MM.1S (cell line): ENCODE measurements around the gene BORCS8.

Source experiments
- DNase-seq: peaks from one replicate; pipeline ENCODE4 v3.0.0-alpha.2; 2015
- H2AFZ ChIP-seq: fragments of 300-600 bp; sonication (generic); 2 replicates; pipeline ENCODE4 v1.6.0; 2016; ENCODE audit warnings: antibody characterized with exemption, low read length
- H3F3A ChIP-seq: fragments of 300-600 bp; sonication (generic); 2 replicates; pipeline ENCODE4 v1.6.1; 2016; ENCODE audit warnings: mild to moderate bottlenecking, antibody characterized with exemption, low read length, moderate library complexity, mixed read lengths; ENCODE audit not compliant: insufficient read depth
- H3K27ac ChIP-seq: fragments of 300-600 bp; sonication (generic); 2 replicates; pipeline ENCODE4 v1.5.1; 2016; ENCODE audit warnings: mild to moderate bottlenecking, low read length
- H3K27me3 ChIP-seq: fragments of 300-600 bp; sonication (generic); replicated peaks from 2 replicates; pipeline ENCODE4 v1.6.0; 2016; ENCODE audit warnings: low read length; ENCODE audit not compliant: insufficient read depth
- H3K36me3 ChIP-seq: fragments of 300-600 bp; sonication (generic); replicated peaks from 2 replicates; pipeline ENCODE4 v1.6.1; 2016; ENCODE audit warnings: mild to moderate bottlenecking, low read length, mixed read lengths; ENCODE audit not compliant: insufficient read depth
- H3K4me1 ChIP-seq: fragments of 300-600 bp; sonication (generic); 2 replicates; pipeline ENCODE4 v1.6.1; 2016; ENCODE audit warnings: low read length, mixed read lengths
- H3K4me2 ChIP-seq: fragments of 300-600 bp; sonication (generic); 2 replicates; pipeline ENCODE4 v1.6.0; 2016; ENCODE audit warnings: low read depth, low read length
- H3K4me3 ChIP-seq: fragments of 300-600 bp; sonication (generic); 2 replicates; pipeline ENCODE4 v1.5.1; 2016; ENCODE audit warnings: low read length, mixed read lengths
- H3K79me2 ChIP-seq: fragments of 300-600 bp; sonication (generic); 2 replicates; pipeline ENCODE4 v1.6.1; 2016; ENCODE audit warnings: mixed run types, low read length, mixed read lengths
- H3K9ac ChIP-seq: fragments of 300-600 bp; sonication (generic); 2 replicates; pipeline ENCODE4 v1.6.1; 2016; ENCODE audit warnings: low read length, mixed read lengths
- H3K9me2 ChIP-seq: fragments of 300-600 bp; sonication (generic); replicated peaks from 2 replicates; pipeline ENCODE4 v1.6.1; 2016; ENCODE audit warnings: mild to moderate bottlenecking, low read length, mixed read lengths; ENCODE audit not compliant: insufficient read depth
- H3K9me3 ChIP-seq: fragments of 300-600 bp; sonication (generic); replicated peaks from 2 replicates; pipeline ENCODE4 v1.6.1; 2016; ENCODE audit warnings: mild to moderate bottlenecking, low read length, mixed read lengths; ENCODE audit not compliant: insufficient read depth
- H4K20me1 ChIP-seq: fragments of 300-600 bp; sonication (generic); 2 replicates; pipeline ENCODE4 v1.6.1; 2016; ENCODE audit warnings: mild to moderate bottlenecking, low read length, moderate library complexity, mixed read lengths; ENCODE audit not compliant: insufficient read depth
- CTCF ChIP-seq: fragments of 300-600 bp; sonication (generic); IDR thresholded peaks from 2 replicates; pipeline ENCODE4 v1.5.1; 2016; ENCODE audit warnings: antibody characterized with exemption, low read length, mixed read lengths
- EZH2 ChIP-seq: fragments of 300-600 bp; sonication (generic); optimal IDR thresholded peaks from 2 replicates; pipeline ENCODE3; 2017; ENCODE audit warnings: low read depth, mild to moderate bottlenecking, antibody characterized with exemption, low read length, mixed read lengths
- EZH2phosphoT487 ChIP-seq: fragments of 300-600 bp; sonication (generic); IDR thresholded peaks from 2 replicates; pipeline ENCODE4 v1.6.1; 2018; ENCODE audit warnings: antibody characterized with exemption, low read length

The BORCS8 gene

GRCh38 chr19:19169236-19170052, 22.5 kb downstream of the BORCS8 start:
- H4K20me1 ChIP-seq, result no peaks in the 10 kb centered on the region
- no peaks in the 10 kb centered on the region for H3K36me3 ChIP-seq
- no peak overlapping the region for H3K27ac ChIP-seq
- no peaks in the 10 kb centered on the region for H3K9me2 ChIP-seq
- H3K79me2 ChIP-seq, result no peaks in the 10 kb centered on the region
- peak overlapping the region; percentile 36; the same call in 1 of the 2 replicates for H2AFZ ChIP-seq
- no peak for TF ChIP-seq EZH2phosphoT487
- TF ChIP-seq EZH2, result no peak
- H3K4me1 ChIP-seq, result peaks cover 7% of the 10 kb centered on the region; the same call in 1 of the 2 replicates
- H3K4me3 ChIP-seq, result peak overlapping the region; percentile 50
- H3F3A ChIP-seq, result no peaks in the 10 kb centered on the region
- no peak for DNase-seq
- peak overlapping the region; percentile 20; the same call in 1 of the 2 replicates for H3K9ac ChIP-seq
- H3K4me2 ChIP-seq, result peak overlapping the region; percentile 96
- H3K27me3 ChIP-seq, result no peaks in the 10 kb centered on the region
- H3K9me3 ChIP-seq, result no peaks in the 10 kb centered on the region

- Histone ChIP-seq H3K79me2 (no peaks in the 10 kb centered on the region), H3F3A (no peaks in the 10 kb centered on the region)
- DNase-seq, result no peak
These were observed 24.3 kb downstream of the BORCS8 start for GRCh38 chr19:19167612-19168011.

GRCh38 chr19:19165396-19165795, 26.6 kb downstream of the BORCS8 start:
- Histone ChIP-seq H2AFZ (no peak overlapping the region), H3K27ac (no peak overlapping the region), H3K4me1 (peaks cover 7% of the 10 kb centered on the region; the same call in 1 of the 2 replicates), H3K9me2 (no peaks in the 10 kb centered on the region), H4K20me1 (no peaks in the 10 kb centered on the region), H3K4me3 (no peak overlapping the region), H3K36me3 (no peaks in the 10 kb centered on the region), H3F3A (no peaks in the 10 kb centered on the region), H3K9ac (no peak overlapping the region), H3K9me3 (no peaks in the 10 kb centered on the region), H3K79me2 (no peaks in the 10 kb centered on the region), H3K27me3 (no peaks in the 10 kb centered on the region), H3K4me2 (no peak overlapping the region)
- TF ChIP-seq CTCF (no peak), EZH2 (no peak), EZH2phosphoT487 (no peak)
- no peak for DNase-seq

More at GRCh38 chr19:19167612-19168011, 24.3 kb downstream of the BORCS8 start:
- Histone ChIP-seq H3K9ac (no peak overlapping the region), H3K27ac (no peak overlapping the region), H3K9me2 (no peaks in the 10 kb centered on the region), H3K4me3 (no peak overlapping the region), H3K36me3 (no peaks in the 10 kb centered on the region), H3K27me3 (no peaks in the 10 kb centered on the region), H2AFZ (no peak overlapping the region), H3K9me3 (no peaks in the 10 kb centered on the region), H3K4me2 (no peak overlapping the region), H3K4me1 (peaks cover 7% of the 10 kb centered on the region; the same call in 1 of the 2 replicates), H4K20me1 (no peaks in the 10 kb centered on the region)
- TF ChIP-seq EZH2 (no peak), CTCF (no peak), EZH2phosphoT487 (no peak)

GRCh38 chr19:19162495-19162894, 29.5 kb downstream of the BORCS8 start:
- Histone ChIP-seq H3K4me1 (no peaks in the 10 kb centered on the region), H4K20me1 (no peaks in the 10 kb centered on the region), H3F3A (no peaks in the 10 kb centered on the region), H3K9me2 (no peaks in the 10 kb centered on the region), H2AFZ (no peak overlapping the region), H3K4me3 (no peak overlapping the region), H3K27me3 (no peaks in the 10 kb centered on the region), H3K4me2 (no peak overlapping the region), H3K9ac (no peak overlapping the region), H3K79me2 (no peaks in the 10 kb centered on the region), H3K9me3 (no peaks in the 10 kb centered on the region), H3K27ac (no peak overlapping the region), H3K36me3 (no peaks in the 10 kb centered on the region)
- DNase-seq, result no peak
- no peak for TF ChIP-seq EZH2phosphoT487
- TF ChIP-seq EZH2, result no peak
- TF ChIP-seq CTCF, result no peak
